Activated naive CD4-positive, alpha-beta T cell treated with anti-CD3 and anti-CD28 coated beads, Interleukin-2, amount 50 U/mL, for 24 hours (primary cell): Measurements from ENCODE around the gene FBLN5.
"Not testable (repeated sequence)": the region's sequence is repeated elsewhere in the genome, so short reads cannot be mapped to it uniquely, and the experiment has no call there.

Experiments
- H3K27ac Mint-ChIP-seq: one replicate; pipeline ENCODE4 v1.8.0; 2021; ENCODE audit warnings: mild to moderate bottlenecking, mixed read lengths
- H3K27me3 Mint-ChIP-seq: one replicate; pipeline ENCODE4 v1.8.0; 2021; ENCODE audit warnings: mixed read lengths
- H3K36me3 Mint-ChIP-seq: one replicate; pipeline ENCODE4 v1.8.0; 2021; ENCODE audit warnings: mixed read lengths
- H3K4me1 Mint-ChIP-seq: one replicate; pipeline ENCODE4 v1.8.0; 2021; ENCODE audit warnings: mixed read lengths
- H3K4me3 Mint-ChIP-seq: one replicate; pipeline ENCODE4 v1.8.0; 2021; ENCODE audit warnings: mild to moderate bottlenecking, mixed read lengths
- H3K9me3 Mint-ChIP-seq: one replicate; pipeline ENCODE4 v1.8.0; 2021; ENCODE audit warnings: mixed read lengths

Gene FBLN5

DNA sequence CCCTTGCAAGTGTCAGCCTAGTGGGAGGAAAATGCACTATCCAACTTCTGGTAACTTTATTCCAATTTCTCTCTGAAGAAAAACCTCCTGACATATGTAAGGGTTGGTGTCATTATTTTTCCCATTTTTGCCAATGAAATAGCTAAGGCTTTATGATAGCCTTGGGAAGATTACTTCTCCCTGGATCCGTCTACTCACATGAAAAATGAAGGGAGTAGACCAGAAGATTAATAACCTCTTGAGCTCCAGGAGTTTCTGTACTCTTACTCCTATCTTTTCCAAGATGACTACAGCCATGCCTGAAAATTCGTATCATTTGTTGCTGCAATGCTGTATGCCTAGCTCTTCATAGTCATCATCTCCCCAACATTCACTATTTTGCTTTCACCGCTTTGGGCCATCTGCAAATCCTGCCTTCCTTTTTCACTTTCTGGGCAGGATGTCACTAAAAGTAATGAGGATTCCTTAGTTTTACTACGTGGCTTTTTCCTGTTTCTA, 98.9 kb downstream of the FBLN5 start:
- no peak overlapping the region for H3K27ac Mint-ChIP-seq
- H3K4me3 Mint-ChIP-seq = no peak overlapping the region
- H3K9me3 Mint-ChIP-seq = no peaks in the 10 kb centered on the region
- H3K27me3 Mint-ChIP-seq = no peaks in the 10 kb centered on the region
- H3K4me1 Mint-ChIP-seq = peaks cover 59% of the 10 kb centered on the region
- H3K36me3 Mint-ChIP-seq = peaks cover 20% of the 10 kb centered on the region

DNA sequence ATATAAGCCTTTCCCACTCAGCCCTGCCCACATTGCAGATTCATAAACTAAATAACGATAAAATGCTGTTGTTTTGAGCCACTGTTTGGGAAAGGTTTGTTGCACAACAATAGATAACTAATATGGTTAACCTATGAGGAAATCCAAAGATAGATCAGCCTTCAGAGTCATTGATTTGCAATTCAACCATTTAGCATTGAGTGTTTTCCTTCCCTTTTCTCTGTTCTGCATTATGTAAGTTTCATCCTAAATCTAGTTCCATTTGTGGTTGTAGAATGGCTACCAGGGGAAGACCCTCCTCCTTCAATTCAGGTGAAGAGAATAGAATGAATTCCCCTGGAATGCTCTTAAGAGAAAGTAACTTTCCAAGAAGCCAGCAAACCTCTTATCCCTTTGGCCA, 99.8 kb downstream of the FBLN5 start:
- Mint-ChIP-seq H3K4me1 (peaks cover 58% of the 10 kb centered on the region), H3K27ac (peak overlapping the region; percentile 23), H3K27me3 (no peaks in the 10 kb centered on the region), H3K36me3 (peaks cover 18% of the 10 kb centered on the region), H3K9me3 (no peaks in the 10 kb centered on the region), H3K4me3 (no peak overlapping the region)

DNA sequence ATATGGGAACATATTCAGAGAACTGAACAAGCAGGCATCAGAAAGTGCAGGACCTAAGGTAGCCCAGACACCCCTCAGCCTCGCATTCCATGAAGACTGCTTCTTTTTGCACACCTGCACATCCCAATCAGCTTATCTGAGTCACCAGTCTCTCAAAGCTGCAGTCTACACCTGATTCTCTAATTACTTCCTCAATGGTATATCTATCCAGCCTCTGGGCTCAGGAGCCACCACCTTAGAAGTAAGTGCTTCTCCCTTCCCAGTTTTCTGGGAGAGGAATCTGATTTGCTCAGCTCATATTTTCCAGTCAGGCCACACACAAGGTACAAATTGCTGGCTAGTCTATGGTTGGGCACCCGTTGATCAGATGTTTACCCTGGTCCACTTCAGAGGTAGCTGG, 101.8 kb downstream of the FBLN5 start:
- Mint-ChIP-seq H3K4me3 (no peak overlapping the region), H3K27ac (no peak overlapping the region), H3K9me3 (no peaks in the 10 kb centered on the region), H3K27me3 (no peaks in the 10 kb centered on the region), H3K36me3 (peaks cover 13% of the 10 kb centered on the region), H3K4me1 (peaks cover 65% of the 10 kb centered on the region)

DNA sequence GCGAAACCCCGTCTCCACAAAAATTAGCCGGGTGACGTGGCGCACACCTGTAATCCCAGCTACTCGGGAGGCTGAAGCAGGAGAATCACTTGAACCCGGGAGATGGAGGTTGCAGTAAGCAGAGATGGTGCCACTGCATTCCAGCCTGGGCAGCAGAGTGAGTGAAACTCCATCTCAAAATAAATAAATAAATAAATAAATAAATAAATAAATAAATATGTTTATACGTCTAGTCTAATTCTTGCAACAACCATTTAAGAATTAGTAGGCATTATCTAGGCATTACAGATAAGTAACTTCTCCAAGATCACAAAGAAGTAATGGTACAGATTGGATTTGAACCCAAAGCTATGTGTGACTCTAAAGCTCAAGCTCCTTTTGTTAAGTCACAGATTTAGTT, 102.4 kb downstream of the FBLN5 start:
- Mint-ChIP-seq H3K36me3 (peaks cover 11% of the 10 kb centered on the region), H3K4me1 (peaks cover 66% of the 10 kb centered on the region)
- not testable (repeated sequence) for H3K4me3 Mint-ChIP-seq, H3K27me3 Mint-ChIP-seq, H3K27ac Mint-ChIP-seq, H3K9me3 Mint-ChIP-seq

DNA sequence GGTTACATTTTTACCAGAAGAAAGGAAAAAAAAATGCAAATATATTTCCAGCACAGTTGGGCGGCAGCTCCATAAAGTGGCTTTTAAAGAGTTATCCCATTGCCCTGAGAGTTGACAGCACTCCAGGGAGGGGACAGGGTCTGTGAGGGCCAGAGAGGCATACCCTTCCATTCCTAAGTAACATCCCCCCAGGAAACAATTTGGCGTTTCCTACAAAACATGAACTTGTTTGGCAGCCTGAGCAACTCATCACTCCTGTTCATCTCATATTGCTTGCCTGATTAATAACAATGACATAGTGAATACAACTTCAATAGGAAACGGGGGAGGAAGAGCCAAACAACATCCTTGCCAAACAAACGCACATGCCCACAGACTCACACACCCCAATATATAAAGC, 103.5 kb downstream of the FBLN5 start:
- Mint-ChIP-seq H3K36me3 (peaks cover 11% of the 10 kb centered on the region), H3K4me1 (peaks cover 68% of the 10 kb centered on the region), H3K9me3 (no peaks in the 10 kb centered on the region), H3K27me3 (no peaks in the 10 kb centered on the region), H3K4me3 (no peak overlapping the region), H3K27ac (no peak overlapping the region)

DNA sequence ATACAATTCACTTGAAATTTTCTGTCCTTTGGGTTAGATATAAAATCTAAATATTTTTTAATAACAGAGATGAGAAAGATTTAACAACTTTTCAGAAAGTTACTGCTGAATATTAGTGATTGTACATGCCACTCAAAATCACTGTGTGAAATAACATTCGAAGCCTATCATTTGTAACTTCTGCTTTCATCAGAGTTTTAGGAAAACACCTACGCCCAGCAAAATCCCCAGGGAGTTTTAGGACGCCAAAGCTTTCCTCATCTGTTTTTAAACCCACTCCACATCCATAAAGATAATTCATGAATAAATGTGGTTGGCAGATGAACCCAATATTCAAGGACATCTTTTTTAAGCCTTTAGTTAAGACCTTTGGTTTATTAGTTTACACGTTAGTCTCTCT, 104.1 kb downstream of the FBLN5 start:
- no peak overlapping the region for H3K27ac Mint-ChIP-seq
- H3K27me3 Mint-ChIP-seq = no peaks in the 10 kb centered on the region
- peaks cover 68% of the 10 kb centered on the region for H3K4me1 Mint-ChIP-seq
- no peaks in the 10 kb centered on the region for H3K9me3 Mint-ChIP-seq
- H3K36me3 Mint-ChIP-seq = peaks cover 7% of the 10 kb centered on the region
- no peak overlapping the region for H3K4me3 Mint-ChIP-seq

DNA sequence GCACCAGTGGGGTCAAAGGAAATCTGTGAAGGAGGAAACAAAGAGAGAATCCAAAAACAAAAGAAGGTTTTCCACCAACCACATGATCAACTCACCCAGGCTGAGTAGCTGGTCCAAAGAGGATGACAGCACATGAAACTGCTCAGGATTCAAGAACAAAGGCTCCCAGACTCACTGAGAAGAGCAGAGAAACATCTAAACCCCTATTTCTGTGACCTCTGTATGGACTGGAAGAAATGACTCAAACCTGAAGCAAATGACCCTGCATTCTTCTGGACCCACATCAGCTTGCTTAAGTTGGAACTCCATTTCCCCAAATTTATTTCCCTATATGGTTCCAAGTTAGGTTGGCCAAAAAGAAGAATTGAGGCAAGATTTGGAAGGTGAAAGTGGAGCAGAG, 106.4 kb downstream of the FBLN5 start:
- Mint-ChIP-seq H3K4me1 (peaks cover 75% of the 10 kb centered on the region), H3K27me3 (no peaks in the 10 kb centered on the region), H3K9me3 (no peaks in the 10 kb centered on the region), H3K36me3 (peaks cover 5% of the 10 kb centered on the region), H3K27ac (peak overlapping the region; percentile 47), H3K4me3 (no peak overlapping the region)

DNA sequence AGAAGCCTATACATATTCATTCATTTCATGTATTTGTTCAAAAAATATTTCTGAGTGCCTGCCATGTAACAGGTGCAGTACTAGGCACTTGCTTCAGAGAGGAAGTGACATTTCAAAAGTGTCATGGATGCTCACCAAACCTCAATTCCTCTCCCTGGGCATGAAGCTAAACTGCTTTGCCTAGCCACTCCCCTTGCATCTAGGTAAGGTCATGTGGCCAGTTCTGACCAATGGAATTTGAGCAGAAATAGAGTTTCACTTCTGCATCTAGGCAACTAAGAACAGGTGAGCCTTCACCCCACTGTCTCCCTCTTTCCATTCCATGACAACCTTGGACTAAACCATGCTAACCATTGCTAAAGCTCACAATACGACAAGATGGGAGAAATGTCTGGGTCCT, 107.7 kb downstream of the FBLN5 start:
- Mint-ChIP-seq H3K4me3 (no peak overlapping the region), H3K27me3 (no peaks in the 10 kb centered on the region), H3K4me1 (peaks cover 79% of the 10 kb centered on the region), H3K27ac (peak overlapping the region; percentile 14), H3K36me3 (peaks cover 4% of the 10 kb centered on the region), H3K9me3 (no peaks in the 10 kb centered on the region)

DNA sequence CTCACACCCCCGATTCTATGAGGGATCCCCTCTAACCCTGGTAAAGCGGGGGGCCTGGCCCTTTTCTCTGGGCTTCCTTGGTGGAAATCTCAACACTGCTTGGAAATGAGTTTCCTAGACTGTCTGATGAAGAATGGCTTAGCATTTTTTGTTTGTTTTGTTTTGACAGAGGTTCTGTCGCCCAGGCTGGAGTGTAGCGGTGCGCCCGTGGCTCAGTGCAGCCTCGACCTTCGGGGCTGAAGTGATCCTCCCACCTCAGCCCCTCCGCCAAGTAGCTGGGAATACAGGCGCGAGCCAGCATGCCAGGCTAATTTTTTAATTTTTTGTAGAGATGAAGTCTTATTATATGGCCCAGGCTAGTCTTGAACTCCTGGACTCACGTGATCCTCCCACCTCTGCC, 110.4 kb downstream of the FBLN5 start:
- peaks cover 83% of the 10 kb centered on the region for H3K4me1 Mint-ChIP-seq
- H3K27ac Mint-ChIP-seq = peak overlapping the region; percentile 90
- no peaks in the 10 kb centered on the region for H3K27me3 Mint-ChIP-seq
- peaks cover 4% of the 10 kb centered on the region for H3K36me3 Mint-ChIP-seq
- no peaks in the 10 kb centered on the region for H3K9me3 Mint-ChIP-seq
- H3K4me3 Mint-ChIP-seq = peak overlapping the region; percentile 91

DNA sequence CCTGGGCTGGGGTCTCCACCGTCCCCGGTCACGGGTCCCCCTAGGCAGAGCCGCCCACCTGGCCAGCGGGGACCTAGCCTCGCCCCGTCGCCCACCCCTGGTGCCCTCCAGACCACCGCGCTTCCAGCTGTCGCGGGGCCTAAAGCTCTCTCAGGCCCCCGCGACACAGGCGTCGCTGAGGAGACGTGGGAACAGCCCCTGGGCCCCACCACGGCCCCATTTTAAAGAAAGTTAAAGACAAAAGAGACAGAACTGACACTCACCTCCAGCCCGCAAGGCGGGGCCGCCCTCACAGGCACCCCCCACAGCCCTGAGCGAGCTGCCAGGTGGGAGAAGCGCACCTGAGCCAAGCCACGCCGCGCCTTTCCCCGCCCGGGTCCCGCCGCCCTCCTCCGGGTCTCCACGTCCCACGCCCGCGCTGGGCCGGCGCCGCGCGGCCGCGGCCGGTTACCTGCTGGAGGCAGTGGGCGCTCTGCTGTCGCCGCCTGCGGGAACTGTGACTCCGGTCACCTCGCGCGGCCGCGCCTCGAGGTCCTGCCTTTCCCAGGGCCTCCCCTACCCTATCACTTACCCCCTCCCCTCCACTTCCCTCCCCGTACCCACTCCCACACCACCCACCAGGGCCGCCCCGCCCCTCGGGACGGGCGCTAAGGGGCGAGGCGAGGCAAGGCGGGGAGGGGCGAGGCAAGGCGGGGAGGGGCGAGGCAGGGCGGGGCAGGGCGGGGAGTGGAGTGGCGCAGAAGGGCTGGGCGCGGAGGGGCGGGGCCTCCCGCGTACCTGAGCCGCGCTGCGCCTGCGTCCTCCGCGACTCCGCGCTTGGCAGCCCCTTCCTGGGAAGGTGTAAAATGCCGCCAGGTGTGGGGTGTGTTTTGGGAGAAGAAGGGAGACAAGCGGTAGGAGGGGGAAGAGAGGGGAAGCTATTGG, 111.3 kb downstream of the FBLN5 start:
- Mint-ChIP-seq H3K36me3 (peaks cover 4% of the 10 kb centered on the region), H3K27me3 (no peaks in the 10 kb centered on the region), H3K4me3 (peak overlapping the region; percentile 91), H3K9me3 (no peaks in the 10 kb centered on the region), H3K27ac (peak overlapping the region; percentile 90), H3K4me1 (peaks cover 83% of the 10 kb centered on the region)

DNA sequence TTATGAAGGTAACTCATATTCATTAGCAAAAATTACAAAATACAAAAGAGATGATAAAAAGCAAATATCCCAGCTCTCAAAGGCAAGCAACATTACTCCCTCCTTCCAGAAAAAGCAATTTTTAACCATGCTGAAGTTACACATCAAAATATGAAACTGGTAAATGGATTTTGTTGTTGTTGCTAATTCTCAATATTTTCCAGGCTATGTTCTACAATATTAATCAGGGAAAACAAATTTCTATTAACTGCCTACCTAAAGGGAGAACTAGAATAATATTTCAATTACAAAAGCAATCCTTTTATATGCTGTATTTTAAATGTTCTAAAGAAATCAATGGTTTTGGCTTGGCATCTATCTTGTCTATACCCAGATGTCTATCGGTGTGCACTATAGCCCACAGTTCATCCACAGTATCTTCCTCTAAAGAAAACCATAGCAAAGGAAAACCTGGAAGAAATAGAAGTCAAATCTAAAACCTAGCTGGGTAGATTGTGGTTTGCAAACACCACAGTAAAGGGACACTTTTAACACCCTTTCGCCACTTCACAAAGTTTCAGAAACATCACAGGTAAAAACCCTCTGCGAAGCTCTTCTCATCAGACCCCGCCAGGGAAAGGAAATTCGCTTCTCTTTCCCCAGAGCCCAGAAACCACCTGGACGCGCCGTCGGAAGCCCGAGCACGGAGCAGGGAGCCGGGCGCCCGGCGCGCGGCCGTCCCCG, 112.1 kb downstream of the FBLN5 start:
- peak overlapping the region; percentile 88 for H3K4me3 Mint-ChIP-seq
- peak overlapping the region; percentile 81 for H3K27ac Mint-ChIP-seq
- peaks cover 82% of the 10 kb centered on the region for H3K4me1 Mint-ChIP-seq
- peaks cover 5% of the 10 kb centered on the region for H3K36me3 Mint-ChIP-seq
- H3K27me3 Mint-ChIP-seq = no peaks in the 10 kb centered on the region
- H3K9me3 Mint-ChIP-seq = no peaks in the 10 kb centered on the region

DNA sequence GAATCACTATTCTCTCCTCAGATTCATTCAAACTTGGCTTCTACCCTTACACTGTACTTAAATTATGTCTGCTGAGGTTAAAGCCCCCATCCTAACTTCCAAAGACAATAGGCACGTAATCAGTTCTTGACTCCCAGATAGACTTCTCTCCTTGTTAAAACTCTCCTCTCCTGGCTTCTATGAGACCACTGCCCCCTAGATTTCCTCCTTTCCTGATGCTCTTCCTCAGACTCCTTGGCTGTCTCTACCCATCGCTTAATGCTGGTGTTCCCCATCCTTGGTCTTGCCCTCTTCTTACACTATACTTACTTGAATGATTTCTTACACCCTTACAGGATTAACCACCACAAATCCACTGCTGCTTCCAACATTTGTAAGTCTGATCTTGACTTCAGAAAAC, 112.9 kb downstream of the FBLN5 start:
- Mint-ChIP-seq H3K27ac (peak overlapping the region; percentile 12), H3K36me3 (peaks cover 8% of the 10 kb centered on the region), H3K27me3 (no peaks in the 10 kb centered on the region), H3K4me1 (peaks cover 82% of the 10 kb centered on the region), H3K9me3 (no peaks in the 10 kb centered on the region), H3K4me3 (peak overlapping the region; percentile 88)

DNA sequence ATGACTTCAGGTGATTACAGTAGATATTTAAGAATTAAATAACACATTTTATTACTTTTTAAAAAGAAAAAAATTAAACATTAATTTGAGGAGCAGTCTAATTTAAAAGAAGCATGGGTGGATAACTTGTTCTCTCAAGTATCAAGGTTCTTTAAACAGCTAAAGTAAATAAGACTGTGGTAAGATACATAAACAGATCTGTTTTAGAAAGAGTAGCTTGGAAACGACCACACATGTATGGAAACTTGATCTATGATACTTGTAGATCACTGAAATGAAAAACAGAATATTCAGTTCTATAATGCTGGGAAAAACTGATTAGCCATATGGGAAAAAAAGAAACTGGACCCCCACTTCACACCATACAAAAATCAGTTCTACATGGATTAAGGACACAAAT, 116.2 kb downstream of the FBLN5 start:
- H3K4me1 Mint-ChIP-seq = peaks cover 74% of the 10 kb centered on the region
- peaks cover 6% of the 10 kb centered on the region for H3K9me3 Mint-ChIP-seq
- no peak overlapping the region for H3K27ac Mint-ChIP-seq
- no peak overlapping the region for H3K4me3 Mint-ChIP-seq
- no peaks in the 10 kb centered on the region for H3K27me3 Mint-ChIP-seq
- H3K36me3 Mint-ChIP-seq = peaks cover 20% of the 10 kb centered on the region

DNA sequence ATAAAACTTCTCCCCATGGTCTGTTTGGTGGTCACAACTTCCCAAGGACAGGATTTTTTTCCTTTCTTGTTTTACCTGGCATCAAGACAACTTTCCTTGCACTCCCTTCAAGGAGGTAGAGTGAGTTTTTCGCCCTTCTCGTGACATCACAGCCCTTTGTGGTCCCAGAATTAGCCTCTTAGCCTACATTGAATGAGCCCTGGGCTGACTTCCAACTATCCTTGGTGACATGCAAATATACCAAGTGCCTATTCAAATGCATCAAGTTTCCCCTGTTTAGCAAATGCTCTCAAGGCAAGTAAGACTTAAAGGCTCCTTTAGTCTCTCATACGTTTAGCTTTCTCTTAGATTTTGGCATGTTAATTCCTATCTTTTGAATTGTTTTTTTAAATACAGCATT, 116.7 kb downstream of the FBLN5 start:
- Mint-ChIP-seq H3K4me3 (no peak overlapping the region), H3K27me3 (no peaks in the 10 kb centered on the region), H3K4me1 (peaks cover 76% of the 10 kb centered on the region), H3K36me3 (peaks cover 20% of the 10 kb centered on the region), H3K27ac (peak overlapping the region; percentile 71), H3K9me3 (peaks cover 6% of the 10 kb centered on the region)

DNA sequence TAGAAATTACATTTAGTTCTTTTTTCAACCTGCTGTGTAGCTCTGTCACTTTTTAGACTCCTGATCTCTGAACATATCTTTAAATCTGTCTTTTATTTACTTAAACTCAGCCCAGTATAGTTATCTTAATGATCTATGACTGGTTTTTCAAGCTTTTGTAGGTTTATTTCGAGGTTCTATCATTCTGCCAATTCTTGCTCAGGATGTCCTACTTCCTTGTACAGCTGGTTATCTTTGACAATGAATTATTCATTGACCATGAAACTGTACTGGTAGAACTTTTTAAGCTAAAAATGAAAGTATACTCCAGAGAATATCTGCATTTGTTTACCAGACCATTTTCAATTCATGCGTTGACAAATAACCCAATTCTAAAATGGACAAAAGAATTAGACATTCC, 118.0 kb downstream of the FBLN5 start:
- no peaks in the 10 kb centered on the region for H3K27me3 Mint-ChIP-seq
- H3K9me3 Mint-ChIP-seq = peaks cover 6% of the 10 kb centered on the region
- H3K36me3 Mint-ChIP-seq = peaks cover 24% of the 10 kb centered on the region
- H3K4me1 Mint-ChIP-seq = peaks cover 73% of the 10 kb centered on the region
- no peak overlapping the region for H3K4me3 Mint-ChIP-seq
- H3K27ac Mint-ChIP-seq = peak overlapping the region; percentile 53

DNA sequence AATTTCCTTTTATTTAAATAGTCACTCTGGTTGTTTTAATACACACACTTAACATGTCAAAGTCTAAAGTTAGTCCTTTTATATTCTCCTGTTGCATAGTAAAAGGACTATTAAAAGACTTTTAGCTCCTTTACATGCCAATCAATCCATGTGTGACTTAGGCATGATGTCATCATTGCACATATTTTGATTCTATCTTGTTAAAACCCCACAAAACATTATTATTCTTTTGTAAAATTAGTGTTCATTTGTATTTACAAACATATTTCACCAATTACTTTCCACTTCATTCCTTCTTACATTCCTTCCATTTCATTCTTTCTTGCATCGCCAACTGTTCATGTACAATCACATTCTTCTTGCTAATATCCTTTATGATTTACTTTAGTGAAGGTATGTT, 119.7 kb downstream of the FBLN5 start:
- H3K4me3 Mint-ChIP-seq = no peak overlapping the region
- H3K27ac Mint-ChIP-seq = no peak overlapping the region
- peaks cover 6% of the 10 kb centered on the region for H3K9me3 Mint-ChIP-seq
- H3K4me1 Mint-ChIP-seq = peaks cover 62% of the 10 kb centered on the region
- no peaks in the 10 kb centered on the region for H3K27me3 Mint-ChIP-seq
- H3K36me3 Mint-ChIP-seq = peaks cover 28% of the 10 kb centered on the region
